ENCODE data around the gene TMEM63C.

The TMEM63C gene, protein sequence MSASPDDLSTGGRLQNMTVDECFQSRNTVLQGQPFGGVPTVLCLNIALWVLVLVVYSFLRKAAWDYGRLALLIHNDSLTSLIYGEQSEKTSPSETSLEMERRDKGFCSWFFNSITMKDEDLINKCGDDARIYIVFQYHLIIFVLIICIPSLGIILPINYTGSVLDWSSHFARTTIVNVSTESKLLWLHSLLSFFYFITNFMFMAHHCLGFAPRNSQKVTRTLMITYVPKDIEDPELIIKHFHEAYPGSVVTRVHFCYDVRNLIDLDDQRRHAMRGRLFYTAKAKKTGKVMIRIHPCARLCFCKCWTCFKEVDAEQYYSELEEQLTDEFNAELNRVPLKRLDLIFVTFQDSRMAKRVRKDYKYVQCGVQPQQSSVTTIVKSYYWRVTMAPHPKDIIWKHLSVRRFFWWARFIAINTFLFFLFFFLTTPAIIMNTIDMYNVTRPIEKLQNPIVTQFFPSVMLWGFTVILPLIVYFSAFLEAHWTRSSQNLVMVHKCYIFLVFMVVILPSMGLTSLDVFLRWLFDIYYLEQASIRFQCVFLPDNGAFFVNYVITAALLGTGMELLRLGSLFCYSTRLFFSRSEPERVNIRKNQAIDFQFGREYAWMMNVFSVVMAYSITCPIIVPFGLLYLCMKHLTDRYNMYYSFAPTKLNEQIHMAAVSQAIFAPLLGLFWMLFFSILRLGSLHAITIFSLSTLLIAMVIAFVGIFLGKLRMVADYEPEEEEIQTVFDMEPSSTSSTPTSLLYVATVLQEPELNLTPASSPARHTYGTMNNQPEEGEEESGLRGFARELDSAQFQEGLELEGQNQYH

DNA sequence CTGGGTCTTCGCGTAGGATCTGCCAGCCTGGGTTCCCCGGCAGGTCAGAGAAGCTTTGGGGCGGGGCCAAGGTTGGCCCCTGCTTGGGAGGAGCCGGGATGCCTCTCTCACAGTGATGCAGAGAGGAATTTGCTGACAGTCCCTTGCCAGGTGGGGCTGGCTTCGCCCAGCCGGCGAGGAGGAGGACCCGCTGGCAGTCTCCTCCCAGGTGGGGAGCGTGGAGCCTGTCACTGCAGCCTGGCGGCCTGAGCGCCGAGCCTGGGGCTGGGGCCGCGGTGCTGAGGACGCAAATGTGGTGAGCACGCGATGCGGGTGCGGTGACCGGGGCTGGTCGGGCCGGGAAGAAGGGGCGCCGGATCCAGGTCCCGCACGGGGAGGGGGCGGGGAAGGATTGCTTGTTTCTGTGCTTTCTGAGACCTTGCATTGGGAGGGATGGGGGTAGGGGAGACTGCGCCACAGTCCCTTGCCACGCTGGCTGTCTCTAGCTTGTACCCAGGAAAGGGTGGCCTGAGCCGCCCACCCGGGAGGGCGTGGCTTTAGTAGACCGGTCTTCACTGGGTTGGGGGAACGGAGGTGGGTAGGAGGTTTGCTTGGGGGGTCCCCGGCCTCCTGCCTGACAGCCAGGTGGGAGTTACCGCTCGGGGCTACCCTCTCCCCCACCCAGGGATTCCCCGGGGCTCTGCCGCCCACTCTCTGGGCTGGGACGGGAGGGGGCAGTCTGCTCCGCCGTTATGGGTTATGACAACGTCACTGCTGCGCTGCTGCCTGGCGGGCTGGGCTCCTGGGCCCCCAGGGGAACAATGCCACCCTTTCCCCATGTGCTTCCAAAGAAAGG is at the start of gene TMEM63C:
TSS of gene TMEM63C (plus strand) at position 196 of the 835 bp plus-strand sequence. CDS start 37,016 bp downstream, outside the sequence.
- H3K27ac Mint-ChIP-seq, result peak within 1 kb of the TSS; percentile 80
- peak; percentile 92 to 95 for ATAC-seq (replicated peaks)

DNA sequence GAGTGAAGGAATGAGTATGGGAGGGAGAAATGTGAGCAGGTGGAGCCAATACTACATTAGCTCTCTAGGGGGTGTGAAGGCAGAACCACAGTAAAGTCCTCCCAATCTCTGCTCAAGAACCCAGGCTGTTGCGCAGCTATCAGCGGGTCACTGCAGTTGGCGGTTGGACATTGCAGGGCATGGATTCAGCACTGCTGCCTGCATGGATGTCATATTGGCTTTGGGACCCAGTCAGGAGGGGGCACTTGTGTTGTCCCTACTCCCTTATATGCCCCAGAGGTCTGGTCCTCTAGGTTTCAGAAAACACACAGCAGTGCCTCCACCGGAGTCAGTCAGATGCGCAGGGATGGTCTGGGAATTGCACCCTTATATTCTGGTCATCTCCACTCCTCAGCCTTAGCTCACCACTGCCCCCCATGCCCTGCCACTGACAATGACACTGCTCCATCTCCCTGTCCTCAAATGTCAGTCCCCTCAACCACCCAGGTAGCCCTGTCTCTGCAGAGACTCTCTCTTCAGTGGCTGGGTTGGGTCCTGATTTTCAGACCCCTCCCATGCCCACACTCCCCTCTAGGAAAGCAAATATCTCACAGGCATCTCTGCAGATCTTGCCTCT is 49.6 kb upstream of the TMEM63C start:
- Mint-ChIP-seq H3K36me3 (no peaks in the 10 kb centered on the region), H3K27ac (no peak overlapping the region), H3K27me3 (peaks cover 75 to 85% of the 10 kb centered on the region in 2 donors), H3K9me3 (peaks cover 0 to 2% of the 10 kb centered on the region in 2 donors), H3K4me3 (no peak overlapping the region), H3K4me1 (peaks cover 9 to 10% of the 10 kb centered on the region in 2 donors)
- DNase-seq (no peak), ATAC-seq (replicated peaks) (no peak)

More for the DNA sequence above, at the start of gene TMEM63C:
- peaks cover 22 to 27% of the 10 kb centered on the region in 2 donors for H3K27me3 Mint-ChIP-seq
- DNase-seq, result peak; percentile 85
- H3K4me3 Mint-ChIP-seq, result peak within 1 kb of the TSS; percentile 82 to 88
- H3K9me3 Mint-ChIP-seq, result no peaks in the 10 kb centered on the region
- H3K4me1 Mint-ChIP-seq, result peaks cover 13 to 34% of the 10 kb centered on the region in 2 donors
- H3K36me3 Mint-ChIP-seq, result no peaks in the 10 kb centered on the region

DNA sequence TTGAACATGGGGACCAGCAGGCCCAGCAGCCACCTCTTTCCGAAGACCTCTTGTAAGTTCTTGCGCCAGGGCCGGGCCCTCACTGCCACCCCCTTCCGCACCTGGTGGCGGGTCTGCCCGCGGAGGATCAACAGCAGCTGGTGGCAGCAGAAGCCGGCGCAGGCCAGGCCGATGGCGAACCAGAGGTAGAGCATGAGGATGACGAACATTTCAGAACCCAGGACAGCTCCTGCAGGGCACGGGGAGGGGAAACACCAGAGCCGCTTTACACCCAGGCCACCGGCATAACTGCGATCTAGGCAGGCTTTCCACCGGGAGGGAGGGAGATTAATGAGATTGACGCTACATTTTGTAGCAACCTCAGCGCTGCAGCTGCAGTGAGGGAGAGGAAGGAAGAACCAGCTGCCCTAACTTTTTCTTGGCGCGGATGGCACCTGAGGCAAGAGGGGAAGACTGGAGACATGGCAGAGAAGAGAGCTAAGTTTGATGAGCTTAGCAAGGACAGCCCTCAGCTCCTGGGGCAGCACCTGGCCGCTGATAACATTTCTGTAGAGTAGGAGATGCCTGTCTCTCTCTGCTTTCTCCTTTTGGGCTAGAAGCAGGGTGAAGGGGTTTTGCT is 47.8 kb upstream of the TMEM63C start:
- peaks cover 0 to 3% of the 10 kb centered on the region in 2 donors for H3K36me3 Mint-ChIP-seq
- H3K27ac Mint-ChIP-seq, result no peak overlapping the region
- ATAC-seq (replicated peaks) (peak; percentile 92 to 97), DNase-seq (peak; percentile 56)
- peaks cover 76 to 85% of the 10 kb centered on the region in 2 donors for H3K27me3 Mint-ChIP-seq
- no peak overlapping the region for H3K4me3 Mint-ChIP-seq
- peaks cover 0 to 2% of the 10 kb centered on the region in 2 donors for H3K9me3 Mint-ChIP-seq
- H3K4me1 Mint-ChIP-seq, result peaks cover 12 to 14% of the 10 kb centered on the region in 2 donors

DNA sequence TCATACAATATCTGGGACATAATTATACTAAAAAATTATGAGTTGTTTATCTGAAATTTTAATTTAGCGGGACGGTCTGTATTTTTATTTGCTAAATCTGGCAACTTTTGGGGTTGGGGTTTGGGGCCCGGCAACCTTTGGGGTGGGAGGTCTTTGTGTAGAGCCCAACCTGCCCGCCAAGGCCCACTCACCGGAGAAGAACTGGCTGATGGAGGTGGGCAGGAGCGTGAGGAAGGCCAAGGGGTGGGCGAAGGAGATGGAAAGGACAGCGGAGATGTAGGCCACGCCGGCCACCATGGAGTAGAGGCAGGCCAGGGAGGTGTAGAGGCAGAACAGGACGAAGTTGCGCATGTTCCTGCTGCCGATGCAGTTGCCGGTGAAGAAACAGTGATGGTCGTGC is 42.6 kb upstream of the TMEM63C start:
- peaks cover 0 to 3% of the 10 kb centered on the region in 2 donors for H3K36me3 Mint-ChIP-seq
- DNase-seq (no peak), ATAC-seq (replicated peaks) (no peak)
- H3K4me3 Mint-ChIP-seq, result peak overlapping the region; percentile 67 to 73
- H3K27ac Mint-ChIP-seq, result no peak overlapping the region
- no peaks in the 10 kb centered on the region for H3K9me3 Mint-ChIP-seq
- peaks cover 77 to 89% of the 10 kb centered on the region in 2 donors for H3K27me3 Mint-ChIP-seq
- peaks cover 23 to 37% of the 10 kb centered on the region in 2 donors for H3K4me1 Mint-ChIP-seq

DNA sequence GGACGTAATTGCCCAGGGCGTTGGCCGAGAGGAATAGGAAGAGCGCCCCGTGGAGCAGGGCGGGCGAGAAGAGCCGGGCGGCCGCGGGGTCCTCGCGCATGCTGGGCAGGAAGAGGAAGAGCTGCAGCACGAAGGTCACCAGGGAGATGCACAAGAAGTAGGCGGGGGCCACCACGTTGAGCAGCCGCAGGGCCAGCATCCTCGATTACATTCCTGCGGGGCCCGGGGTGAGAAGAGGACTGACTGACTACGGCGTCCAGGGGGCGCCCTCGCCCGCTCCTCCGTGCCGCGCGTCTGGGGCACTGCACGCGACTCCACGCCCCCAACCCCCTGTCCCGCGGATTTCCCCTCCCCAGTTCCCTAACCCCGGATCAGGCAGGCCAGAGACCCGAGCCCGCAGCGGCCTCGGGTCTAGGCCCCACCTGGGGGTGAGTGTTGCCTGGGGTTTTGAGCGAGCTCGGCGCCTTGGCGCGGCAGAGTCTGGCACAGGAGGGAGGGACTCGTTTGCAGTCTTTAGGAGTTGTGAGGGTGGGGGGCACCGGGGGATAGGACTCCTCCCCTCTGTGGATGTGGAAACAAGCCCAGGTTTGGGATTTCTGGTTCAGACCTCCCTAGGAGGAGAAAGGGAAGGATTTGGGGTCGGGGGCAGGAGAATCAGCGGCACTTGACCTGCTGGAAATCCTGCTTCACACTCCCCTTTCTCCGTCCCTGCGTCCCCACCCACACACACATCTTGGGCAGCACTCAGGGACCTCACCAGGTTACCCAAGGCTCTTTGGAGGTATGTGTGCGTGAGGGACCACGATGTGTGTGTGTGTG is 41.8 kb upstream of the TMEM63C start:
- Mint-ChIP-seq H3K27ac (peak overlapping the region; percentile 67), H3K9me3 (no peaks in the 10 kb centered on the region), H3K27me3 (peaks cover 77 to 89% of the 10 kb centered on the region in 2 donors), H3K4me3 (peak overlapping the region; percentile 67 to 73), H3K36me3 (peaks cover 0 to 3% of the 10 kb centered on the region in 2 donors), H3K4me1 (peaks cover 23 to 36% of the 10 kb centered on the region in 2 donors)
- peak; percentile 81 to 85 for ATAC-seq (replicated peaks)
- DNase-seq, result no peak

DNA sequence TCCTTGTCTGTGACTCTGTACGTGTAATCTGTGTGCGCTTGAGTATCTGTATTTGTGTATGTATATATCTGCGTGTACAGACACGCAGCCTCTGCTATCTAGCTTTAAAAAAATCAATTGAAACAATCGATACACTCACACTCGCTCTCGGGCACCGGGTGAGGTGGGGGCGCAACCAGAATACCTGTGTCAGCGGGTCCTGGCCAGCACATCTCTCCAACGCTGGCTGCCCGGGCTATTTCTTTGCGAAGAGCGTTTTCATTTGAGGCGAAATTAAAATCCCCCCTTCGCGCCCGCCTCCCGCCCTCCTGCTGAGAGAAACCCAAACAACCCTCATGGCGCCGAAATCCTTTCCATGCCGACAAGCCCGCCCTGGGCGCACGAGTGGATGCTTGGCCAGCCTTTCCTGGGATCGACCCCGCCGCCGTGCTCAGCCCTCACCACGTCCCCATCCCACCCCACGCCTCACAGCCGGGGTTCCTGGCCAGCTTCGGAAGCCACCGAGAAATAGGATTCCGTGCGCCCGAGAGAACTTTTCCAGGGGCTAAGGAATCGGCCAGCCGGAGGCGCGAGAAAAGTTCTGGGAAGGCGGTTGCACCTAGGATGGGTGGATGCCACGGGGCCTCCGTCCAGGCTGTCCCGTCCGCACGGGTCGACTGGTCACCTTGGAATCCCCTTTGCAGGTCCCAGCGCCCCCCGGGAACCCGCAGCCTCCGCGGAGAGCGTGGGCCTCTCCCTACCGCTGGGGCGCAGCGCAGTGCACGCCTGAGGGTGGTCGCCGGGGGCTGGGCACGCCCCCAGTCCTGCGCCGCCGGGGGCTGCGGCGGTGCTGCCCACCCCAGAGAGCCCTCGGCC is 41.0 kb upstream of the TMEM63C start:
- H3K4me3 Mint-ChIP-seq, result peak overlapping the region; percentile 67 to 73
- peaks cover 73 to 86% of the 10 kb centered on the region in 2 donors for H3K27me3 Mint-ChIP-seq
- H3K27ac Mint-ChIP-seq, result peak overlapping the region; percentile 71
- no peak for DNase-seq
- no peak for ATAC-seq (replicated peaks)
- peaks cover 23 to 36% of the 10 kb centered on the region in 2 donors for H3K4me1 Mint-ChIP-seq
- peaks cover 0 to 3% of the 10 kb centered on the region in 2 donors for H3K36me3 Mint-ChIP-seq
- H3K9me3 Mint-ChIP-seq, result no peaks in the 10 kb centered on the region

DNA sequence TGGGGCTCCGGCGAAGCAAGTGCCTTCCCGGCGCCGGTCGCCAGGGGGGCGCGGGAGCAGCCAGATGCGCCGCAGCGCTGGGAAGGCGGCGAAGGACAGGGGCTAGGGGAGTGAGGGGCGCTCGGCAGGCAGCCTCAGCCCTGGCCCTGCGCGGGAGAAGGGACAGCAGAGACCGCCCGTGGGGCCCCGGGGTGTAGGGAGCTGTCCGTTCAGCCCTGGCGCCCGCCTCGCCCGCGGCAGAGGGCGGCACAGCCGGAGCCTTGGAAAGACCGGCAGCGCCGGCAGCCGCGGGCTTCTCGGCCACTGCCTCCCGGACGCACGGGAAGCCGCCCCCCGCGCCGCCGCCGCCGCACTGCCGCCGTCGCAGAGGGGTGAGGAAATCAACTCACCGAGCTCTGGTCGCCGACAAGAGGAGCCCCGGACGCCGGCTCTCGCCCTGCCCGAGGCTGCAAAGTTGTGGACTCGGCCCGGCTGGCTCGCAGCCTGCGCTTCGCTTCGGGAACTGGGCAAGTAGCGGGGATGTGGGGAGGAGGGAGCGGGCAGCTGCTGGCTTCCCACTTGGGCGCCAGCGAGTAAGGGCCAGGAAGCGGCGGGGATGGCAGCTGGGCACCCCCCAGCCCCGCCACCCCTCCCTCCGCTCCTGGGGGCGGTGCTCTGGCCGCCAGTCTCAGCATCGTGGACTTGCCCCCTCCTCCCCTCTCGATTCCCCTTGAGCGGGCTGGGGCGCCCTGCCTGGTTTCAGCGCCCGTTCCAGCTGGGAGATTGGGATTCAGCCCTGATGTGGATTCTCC is 40.2 kb upstream of the TMEM63C start, which contains the start of gene ZDHHC22:
TSS of gene ZDHHC22 (minus strand) at position 578 of the 791 bp plus-strand sequence. CDS start 2,053 bp downstream, outside the sequence.
- peak within 1 kb of the TSS; percentile 67 to 73 for H3K4me3 Mint-ChIP-seq
- H3K9me3 Mint-ChIP-seq, result no peaks in the 10 kb centered on the region
- H3K27me3 Mint-ChIP-seq, result peaks cover 73 to 89% of the 10 kb centered on the region in 2 donors
- peaks cover 0 to 3% of the 10 kb centered on the region in 2 donors for H3K36me3 Mint-ChIP-seq
- peaks cover 23 to 36% of the 10 kb centered on the region in 2 donors for H3K4me1 Mint-ChIP-seq
- H3K27ac Mint-ChIP-seq, result no peak within 1 kb of the TSS
- DNase-seq, result no peak
- ATAC-seq (replicated peaks), result peak; percentile 49

DNA sequence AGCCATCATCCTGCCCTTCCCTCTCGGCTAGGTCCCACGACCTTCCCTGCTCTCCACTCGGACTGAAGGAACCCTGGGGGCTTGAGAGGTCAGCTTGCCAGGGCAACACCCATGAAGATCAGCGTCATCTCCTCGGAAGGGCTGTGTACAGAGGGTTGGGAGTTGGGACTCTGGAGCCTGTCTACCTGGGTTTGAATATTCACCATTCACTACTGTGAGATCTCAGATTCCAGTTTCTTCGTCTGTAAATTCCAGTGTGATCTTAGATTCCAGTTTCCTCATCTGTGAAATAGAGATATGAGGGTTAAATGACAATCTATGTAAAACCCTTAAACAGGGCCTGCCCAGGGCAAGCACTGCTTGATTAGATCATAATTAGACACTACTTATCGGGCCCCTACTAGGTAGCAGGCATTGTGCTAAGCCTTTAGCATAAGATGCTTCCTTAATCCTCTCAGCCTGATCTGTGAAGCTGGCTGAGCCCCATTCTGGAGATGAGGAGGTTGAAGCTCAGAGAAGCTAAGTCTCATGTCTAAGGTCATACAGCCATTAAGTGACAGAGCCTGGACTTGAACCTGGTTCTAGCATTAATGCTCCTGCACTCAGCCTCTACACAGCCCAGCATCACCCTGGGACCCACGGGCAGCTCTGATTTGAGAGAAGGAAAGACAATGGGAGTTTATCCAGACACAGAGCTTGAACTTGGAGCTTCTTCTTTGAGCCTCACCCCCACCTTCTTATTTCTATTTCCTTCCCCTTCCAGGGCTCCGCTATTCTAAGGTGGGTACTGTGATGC is 39.4 kb upstream of the TMEM63C start:
- no peak overlapping the region for H3K27ac Mint-ChIP-seq
- H3K27me3 Mint-ChIP-seq, result peaks cover 70 to 87% of the 10 kb centered on the region in 2 donors
- ATAC-seq (replicated peaks) (no peak), DNase-seq (no peak)
- H3K4me1 Mint-ChIP-seq, result peaks cover 23 to 36% of the 10 kb centered on the region in 2 donors
- peaks cover 0 to 3% of the 10 kb centered on the region in 2 donors for H3K36me3 Mint-ChIP-seq
- no peaks in the 10 kb centered on the region for H3K9me3 Mint-ChIP-seq
- H3K4me3 Mint-ChIP-seq, result peak overlapping the region; percentile 58 to 73

DNA sequence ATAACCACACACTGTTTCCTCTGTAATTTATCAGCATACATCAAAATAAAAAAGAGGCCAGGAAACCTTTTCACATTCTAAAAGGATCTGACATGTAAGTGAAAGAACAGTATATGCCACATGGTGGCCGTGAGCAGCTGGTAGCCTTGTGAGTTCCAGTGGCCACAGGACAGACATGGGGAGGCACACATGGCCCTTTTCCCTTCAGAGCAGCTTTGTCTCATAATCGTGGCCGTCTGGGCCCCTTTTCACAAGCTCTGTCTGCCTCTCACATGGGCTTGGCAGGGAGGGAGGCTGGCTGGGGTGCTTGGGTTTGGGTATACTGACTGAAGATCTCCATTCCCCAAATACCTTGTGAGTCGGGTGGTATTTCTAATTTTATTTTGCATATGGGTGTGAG is 38.5 kb upstream of the TMEM63C start:
- Mint-ChIP-seq H3K9me3 (no peaks in the 10 kb centered on the region), H3K4me1 (peaks cover 23 to 36% of the 10 kb centered on the region in 2 donors), H3K27me3 (peaks cover 64 to 83% of the 10 kb centered on the region in 2 donors), H3K27ac (no peak overlapping the region), H3K36me3 (peaks cover 0 to 3% of the 10 kb centered on the region in 2 donors), H3K4me3 (no peak overlapping the region)
- ATAC-seq (replicated peaks), result no peak
- no peak for DNase-seq

DNA sequence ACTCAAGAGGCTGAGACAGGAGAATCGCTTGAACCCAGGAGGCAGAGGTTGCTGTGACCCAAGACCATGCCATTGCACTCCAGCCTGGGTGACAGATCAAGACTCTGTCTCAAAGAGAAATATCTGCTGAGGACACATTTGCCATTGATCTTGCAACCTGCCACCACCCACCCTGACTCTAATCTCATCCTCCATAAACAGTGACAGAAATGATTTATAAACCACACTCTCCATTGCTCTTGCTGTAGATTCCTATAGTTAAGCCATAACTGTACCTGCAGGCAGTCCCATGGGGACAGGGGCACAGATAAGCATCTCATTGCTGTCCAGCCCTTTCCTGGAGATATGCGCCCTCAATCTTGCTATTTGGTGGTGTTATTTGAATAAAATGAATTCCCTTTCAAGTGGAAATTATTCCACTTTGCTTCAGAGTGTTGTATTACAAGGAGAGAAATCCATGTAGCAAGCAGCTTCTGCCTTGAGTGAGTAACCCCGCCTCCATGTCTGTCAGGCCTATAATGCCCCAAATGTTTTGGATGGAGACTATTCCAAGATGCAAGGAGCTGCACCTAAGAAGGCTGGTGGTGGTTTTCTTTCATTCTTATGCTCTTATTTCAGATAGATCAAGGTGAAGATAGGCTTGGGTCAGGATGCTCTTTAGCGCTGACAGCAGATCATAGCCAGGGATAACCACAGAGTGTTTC is 37.0 kb upstream of the TMEM63C start:
- H3K36me3 Mint-ChIP-seq, result no peaks in the 10 kb centered on the region
- no peak overlapping the region for H3K27ac Mint-ChIP-seq
- ATAC-seq (replicated peaks) (no peak), DNase-seq (no peak)
- H3K27me3 Mint-ChIP-seq, result peaks cover 61 to 82% of the 10 kb centered on the region in 2 donors
- no peaks in the 10 kb centered on the region for H3K9me3 Mint-ChIP-seq
- peaks cover 14 to 25% of the 10 kb centered on the region in 2 donors for H3K4me1 Mint-ChIP-seq
- no peak overlapping the region for H3K4me3 Mint-ChIP-seq

Measured in stimulated activated naive B cell treated with anti-CD40 and anti-IgM and Interleukin-4, amounts not matched to agents 10 μg/mL and 1 μg/mL and 100 μg/mL, for 72 hours (primary cell).